ENCODE measurements around the gene OBSCN.

GRCh38 chr1:228366866-228367741 is 159.3 kb downstream of the OBSCN start:
- no peak for TF ChIP-seq CTCF (IDR thresholded peaks at IDR 0.05)
- TF ChIP-seq POLR2A (IDR thresholded peaks at IDR 0.05): no peak

All from heart left ventricle (tissue), 13 donors.